Measurements from ENCODE around the gene MRPS7.

Gene MRPS7

DNA sequence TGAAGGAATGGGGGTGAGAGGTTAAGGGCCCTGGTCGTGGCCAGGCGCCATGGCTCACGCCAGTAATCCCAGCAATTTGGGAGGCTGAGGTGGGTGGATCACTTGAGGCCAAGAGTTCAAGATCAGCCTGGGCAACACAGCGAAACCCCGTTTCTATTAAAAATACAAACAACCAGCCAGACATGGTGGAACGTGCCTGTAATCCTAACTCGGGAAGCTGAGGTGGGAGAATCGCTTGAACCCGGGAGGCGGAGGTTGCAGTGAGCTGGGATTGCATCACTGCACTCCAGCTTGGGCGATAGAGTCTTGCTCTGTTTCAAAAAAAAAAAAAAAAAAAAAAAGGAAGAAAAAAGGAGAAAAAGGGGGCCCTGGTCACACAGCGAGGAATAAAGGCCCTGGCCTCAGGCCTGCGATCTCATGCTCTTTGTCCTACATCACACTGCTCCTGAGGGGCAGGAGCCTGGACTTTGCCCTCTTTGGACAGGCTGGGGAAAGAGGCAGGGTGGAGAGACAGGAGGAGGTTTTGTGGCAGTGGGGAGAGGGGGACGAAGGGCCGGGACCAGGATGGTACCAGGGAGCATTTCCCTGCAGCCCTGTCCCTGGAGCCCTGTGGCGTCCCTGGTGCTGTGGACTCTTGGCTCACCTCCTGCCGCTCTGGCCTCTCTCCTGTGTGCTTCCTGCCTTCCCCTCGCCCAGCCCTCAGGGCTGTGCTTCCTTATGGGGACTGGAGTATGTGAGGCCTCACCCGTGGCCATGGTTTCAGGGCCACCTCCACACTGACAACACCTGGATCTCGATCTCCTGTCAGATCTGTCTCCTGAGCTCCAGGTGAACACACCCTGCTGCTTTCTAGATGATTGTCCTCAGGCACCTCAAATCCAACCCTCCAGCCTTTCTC, 47.3 kb downstream of the MRPS7 start:
- in situ Hi-C loops (cut with MboI; ENCODE audit: low sequenced_read_pairs, unreplicated experiment) = no loop called here
- TF ChIP-seq, protein P1, sequence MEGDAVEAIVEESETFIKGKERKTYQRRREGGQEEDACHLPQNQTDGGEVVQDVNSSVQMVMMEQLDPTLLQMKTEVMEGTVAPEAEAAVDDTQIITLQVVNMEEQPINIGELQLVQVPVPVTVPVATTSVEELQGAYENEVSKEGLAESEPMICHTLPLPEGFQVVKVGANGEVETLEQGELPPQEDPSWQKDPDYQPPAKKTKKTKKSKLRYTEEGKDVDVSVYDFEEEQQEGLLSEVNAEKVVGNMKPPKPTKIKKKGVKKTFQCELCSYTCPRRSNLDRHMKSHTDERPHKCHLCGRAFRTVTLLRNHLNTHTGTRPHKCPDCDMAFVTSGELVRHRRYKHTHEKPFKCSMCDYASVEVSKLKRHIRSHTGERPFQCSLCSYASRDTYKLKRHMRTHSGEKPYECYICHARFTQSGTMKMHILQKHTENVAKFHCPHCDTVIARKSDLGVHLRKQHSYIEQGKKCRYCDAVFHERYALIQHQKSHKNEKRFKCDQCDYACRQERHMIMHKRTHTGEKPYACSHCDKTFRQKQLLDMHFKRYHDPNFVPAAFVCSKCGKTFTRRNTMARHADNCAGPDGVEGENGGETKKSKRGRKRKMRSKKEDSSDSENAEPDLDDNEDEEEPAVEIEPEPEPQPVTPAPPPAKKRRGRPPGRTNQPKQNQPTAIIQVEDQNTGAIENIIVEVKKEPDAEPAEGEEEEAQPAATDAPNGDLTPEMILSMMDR (IDR thresholded peaks at IDR 0.05; ENCODE audit: borderline replicate concordance, control extremely low read depth, extremely low read depth, insufficient read depth, missing control alignments) = no peak
- DNase-seq (ENCODE audit: low spot score) = no peak

DNA sequence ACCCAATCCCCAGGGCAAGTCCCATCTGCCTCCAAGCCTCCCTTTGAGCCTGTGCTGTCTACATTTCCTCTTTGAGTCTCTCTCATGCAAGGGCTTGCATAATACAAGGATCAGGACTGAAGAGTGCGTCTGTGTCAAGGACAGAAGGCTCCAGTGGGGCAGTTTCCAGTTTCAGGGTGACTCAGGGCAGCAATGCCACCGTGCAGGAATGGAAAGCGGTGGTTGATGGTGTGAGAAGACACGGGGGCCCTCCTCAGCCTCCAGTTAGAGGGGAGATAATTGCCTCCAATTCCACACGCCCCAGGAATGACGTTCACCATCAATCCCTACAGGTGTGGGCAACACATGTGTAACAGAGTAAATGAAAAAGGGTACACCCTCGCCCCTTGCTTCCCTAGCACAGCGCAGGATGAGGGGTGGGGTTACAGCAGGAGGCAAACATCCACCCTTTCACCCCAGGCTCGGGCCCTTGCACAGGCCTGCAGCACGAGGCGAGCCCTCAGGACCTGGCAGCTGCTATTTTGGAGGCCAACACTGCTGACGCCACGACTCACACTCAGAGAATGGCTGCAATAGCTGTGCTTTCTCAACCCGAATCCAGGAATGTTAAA, 52.4 kb downstream of the MRPS7 start:
- in situ Hi-C loops (cut with MboI; ENCODE audit: low sequenced_read_pairs, unreplicated experiment) = no loop called here
- DNase-seq (ENCODE audit: low spot score) = peak; percentile 57
- TF ChIP-seq, protein P1 (IDR thresholded peaks at IDR 0.05; ENCODE audit: borderline replicate concordance, control extremely low read depth, extremely low read depth, insufficient read depth, missing control alignments) = no peak

DNA sequence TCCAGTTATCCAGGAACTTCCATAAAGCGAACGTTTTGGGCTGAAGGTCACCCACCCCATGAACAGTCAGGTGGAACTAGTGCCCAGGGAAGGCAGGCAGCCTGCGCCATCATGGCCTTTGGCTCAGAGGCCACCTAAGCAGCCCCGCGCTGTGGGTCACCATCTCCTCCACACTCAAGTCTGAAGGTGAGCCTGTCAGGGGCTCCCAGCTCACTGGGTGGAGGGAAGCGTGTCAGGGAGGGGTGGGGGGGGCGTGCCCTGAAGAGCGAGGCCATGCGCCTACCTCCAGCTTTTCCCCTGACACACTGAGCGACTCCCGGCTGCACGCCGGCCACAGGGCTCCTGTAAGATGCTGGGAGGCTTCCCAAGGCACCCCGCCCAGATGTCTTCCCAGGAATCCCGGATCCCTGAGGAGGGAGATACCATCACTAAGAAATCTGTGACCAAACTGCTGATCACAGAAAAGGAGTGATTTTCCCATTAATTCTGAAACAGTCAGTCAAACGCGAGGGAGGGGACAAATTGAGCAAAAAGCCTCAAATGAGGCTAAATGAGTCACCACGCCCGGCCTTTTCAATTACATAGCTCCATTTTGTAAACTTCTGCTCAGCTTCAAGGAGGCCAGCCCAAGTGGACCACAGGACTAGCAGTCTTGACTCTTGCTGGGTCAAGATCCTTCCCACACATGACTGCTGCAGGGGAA, 54.0 kb downstream of the MRPS7 start:
- in situ Hi-C loops (cut with MboI; ENCODE audit: low sequenced_read_pairs, unreplicated experiment) = no loop called here
- DNase-seq (ENCODE audit: low spot score) = peak; percentile 72
- TF ChIP-seq, protein P1 (IDR thresholded peaks at IDR 0.05; ENCODE audit: borderline replicate concordance, control extremely low read depth, extremely low read depth, insufficient read depth, missing control alignments) = no peak
